Measurements from ENCODE around the gene PIAS2.

PIAS2 gene

GRCh38 chr18:46946656-46947282 is 29.5 kb upstream of the PIAS2 start:
- H3K4me1 ChIP-seq: no peaks in the 10 kb centered on the region
- peaks cover 14 to 28% (median 21%) of the 10 kb centered on the region in 11 experiments for H3K9me3 ChIP-seq (replicated peaks in 1 of 11)
- peaks cover 0 to 18% (median 12%) of the 10 kb centered on the region in 11 experiments; a peak in 14 of 22 replicates for H3K36me3 ChIP-seq
- H4K20me1 ChIP-seq: no peaks in the 10 kb centered on the region
- H3K27ac ChIP-seq: no peak overlapping the region
- peak overlapping the region in 1 of 10 experiments; percentile 19; a peak in 1 of 20 replicates for H3K4me3 ChIP-seq
- H3K27me3 ChIP-seq: peaks cover 0 to 14% (median 12%) of the 10 kb centered on the region in 11 experiments; a peak in 17 of 22 replicates
- peak overlapping the region in 1 of 11 experiments; percentile 21; a peak in 1 of 22 replicates for H3K4me2 ChIP-seq
- H3K9ac ChIP-seq: no peak overlapping the region
- TF ChIP-seq Cebpa-rat (IDR thresholded peaks at IDR 0.05): no peak

GRCh38 chr18:46942646-46943045 is 25.3 kb upstream of the PIAS2 start:
- peaks cover 0 to 14% (median 12%) of the 10 kb centered on the region in 11 experiments; a peak in 17 of 22 replicates for H3K27me3 ChIP-seq
- no peak overlapping the region for H3K9ac ChIP-seq
- peaks cover 0 to 6% (median 0%) of the 10 kb centered on the region in 10 experiments; a peak in 2 of 20 replicates for H3K4me1 ChIP-seq
- no peak for TF ChIP-seq Cebpa-rat (IDR thresholded peaks at IDR 0.05)
- peaks cover 0 to 17% (median 12%) of the 10 kb centered on the region in 11 experiments; a peak in 13 of 22 replicates for H3K36me3 ChIP-seq
- H3K27ac ChIP-seq: no peak overlapping the region
- H3K4me2 ChIP-seq: no peak overlapping the region
- no peak overlapping the region for H3K4me3 ChIP-seq
- no peaks in the 10 kb centered on the region for H4K20me1 ChIP-seq
- peaks cover 14 to 24% (median 18%) of the 10 kb centered on the region in 11 experiments for H3K9me3 ChIP-seq (replicated peaks in 1 of 11)

- Histone ChIP-seq H3K4me2 (no peak overlapping the region), H3K4me1 (peaks cover 6 to 14% (median 7%) of the 10 kb centered on the region in 10 experiments), H3K9ac (no peak overlapping the region), H4K20me1 (no peaks in the 10 kb centered on the region), H3K27me3 (no peaks in the 10 kb centered on the region), H3K36me3 (no peaks in the 10 kb centered on the region), H3K27ac (no peak overlapping the region), H3K9me3 (replicated peaks in 1 of 11) (peaks cover 0 to 13% (median 2%) of the 10 kb centered on the region in 11 experiments; a peak in 7 of 22 replicates), H3K4me3 (no peak overlapping the region)
- no peak for TF ChIP-seq Cebpa-rat (IDR thresholded peaks at IDR 0.05)
Observed at GRCh38 chr18:46939998-46940571, 22.8 kb upstream of the PIAS2 start.

- no peak overlapping the region for H3K4me3 ChIP-seq
- TF ChIP-seq Cebpa-rat (IDR thresholded peaks at IDR 0.05): no peak
Observed at GRCh38 chr18:46939337-46939963, 22.1 kb upstream of the PIAS2 start.

GRCh38 chr18:46920653-46921052 is 3.3 kb upstream of the PIAS2 start:
- no peak for TF ChIP-seq Cebpa-rat (IDR thresholded peaks at IDR 0.05)
- H3K27me3 ChIP-seq: no peaks in the 10 kb centered on the region
- peaks cover 4 to 15% (median 6%) of the 10 kb centered on the region in 11 experiments; a peak in 14 of 22 replicates for H3K9me3 ChIP-seq (replicated peaks in 1 of 11)
- peaks cover 0 to 13% (median 7%) of the 10 kb centered on the region in 11 experiments; a peak in 11 of 22 replicates for H4K20me1 ChIP-seq
- H3K27ac ChIP-seq: no peak overlapping the region
- peaks cover 15 to 30% (median 19%) of the 10 kb centered on the region in 10 experiments for H3K4me1 ChIP-seq
- no peak overlapping the region for H3K9ac ChIP-seq
- H3K36me3 ChIP-seq: no peaks in the 10 kb centered on the region
- H3K4me3 ChIP-seq: no peak overlapping the region
- H3K4me2 ChIP-seq: no peak overlapping the region

More at GRCh38 chr18:46939337-46939963, 22.1 kb upstream of the PIAS2 start:
- peaks cover 8 to 18% (median 10%) of the 10 kb centered on the region in 10 experiments for H3K4me1 ChIP-seq
- H3K9me3 ChIP-seq (replicated peaks in 1 of 11): peaks cover 0 to 17% (median 5%) of the 10 kb centered on the region in 11 experiments; a peak in 7 of 22 replicates
- peak overlapping the region in 1 of 11 experiments; percentile 33; a peak in 1 of 22 replicates for H3K4me2 ChIP-seq
- no peak overlapping the region for H3K9ac ChIP-seq
- no peaks in the 10 kb centered on the region for H4K20me1 ChIP-seq
- no peaks in the 10 kb centered on the region for H3K36me3 ChIP-seq
- no peak overlapping the region for H3K27ac ChIP-seq
- H3K27me3 ChIP-seq: no peaks in the 10 kb centered on the region

- Histone ChIP-seq H4K20me1 (peaks cover 0 to 19% (median 13%) of the 10 kb centered on the region in 11 experiments; a peak in 16 of 22 replicates), H3K9me3 (replicated peaks in 1 of 11) (peaks cover 4 to 15% (median 6%) of the 10 kb centered on the region in 11 experiments; a peak in 14 of 22 replicates), H3K9ac (no peak overlapping the region), H3K4me2 (no peak overlapping the region), H3K4me3 (no peak overlapping the region), H3K27me3 (no peaks in the 10 kb centered on the region), H3K27ac (no peak overlapping the region), H3K36me3 (no peaks in the 10 kb centered on the region), H3K4me1 (peaks cover 21 to 36% (median 25%) of the 10 kb centered on the region in 10 experiments)
- TF ChIP-seq Cebpa-rat (IDR thresholded peaks at IDR 0.05): no peak
Observed at GRCh38 chr18:46920067-46920466, 2.8 kb upstream of the PIAS2 start.

GRCh38 chr18:46917803-46918600 is 695 bp upstream of the PIAS2 start:
- Histone ChIP-seq H4K20me1 (peaks cover 6 to 39% (median 34%) of the 10 kb centered on the region in 11 experiments; a peak in 19 of 22 replicates), H3K36me3 (peaks cover 0 to 8% (median 0%) of the 10 kb centered on the region in 11 experiments; a peak in 1 of 22 replicates), H3K4me2 (peak overlapping the region; percentile 81 to 97 (median 91)), H3K4me3 (peak overlapping the region; percentile 73 to 89 (median 84)), H3K9me3 (replicated peaks in 1 of 11) (peaks cover 0 to under 1% (median 0%) of the 10 kb centered on the region in 11 experiments; a peak in 1 of 22 replicates), H3K27ac (peak overlapping the region; percentile 91 to 97 (median 95)), H3K4me1 (peaks cover 37 to 56% (median 42%) of the 10 kb centered on the region in 10 experiments), H3K27me3 (no peaks in the 10 kb centered on the region), H3K9ac (peak overlapping the region; percentile 92 to 97 (median 95))
- no peak for TF ChIP-seq Cebpa-rat (IDR thresholded peaks at IDR 0.05)

- H3K36me3 ChIP-seq: peaks cover 0 to 14% (median 4%) of the 10 kb centered on the region in 11 experiments; a peak in 10 of 22 replicates
- peak overlapping the region; percentile 73 to 89 (median 84) for H3K4me3 ChIP-seq
- H3K9ac ChIP-seq: peak overlapping the region; percentile 92 to 97 (median 95)
- peaks cover 37 to 53% (median 42%) of the 10 kb centered on the region in 10 experiments for H3K4me1 ChIP-seq
- H3K27ac ChIP-seq: peak overlapping the region; percentile 91 to 97 (median 95)
- no peaks in the 10 kb centered on the region for H3K27me3 ChIP-seq
- H3K9me3 ChIP-seq (replicated peaks in 1 of 11): peaks cover 0 to 13% (median 6%) of the 10 kb centered on the region in 11 experiments; a peak in 13 of 22 replicates
- H3K4me2 ChIP-seq: peak overlapping the region; percentile 81 to 97 (median 92)
- H4K20me1 ChIP-seq: peaks cover 8 to 51% (median 38%) of the 10 kb centered on the region in 11 experiments; a peak in 19 of 22 replicates
- TF ChIP-seq Cebpa-rat (IDR thresholded peaks at IDR 0.05): no peak
Observed at GRCh38 chr18:46916551-46917107, 678 bp downstream of the PIAS2 start.

Data from BLaER1 treated with 17β-estradiol and CSF1 and Interleukin-3, amounts not matched to agents 10 nM and 100 nM (cell line).